Osteoblast (primary cell): ENCODE measurements around the gene RCHY1. TPM values are rescaled to one million over a fixed set of nuclear protein-coding genes. Genes with fewer than 3 reads are reported as not detected.

Experiments
- DNase-seq: peaks from one replicate; pipeline ENCODE4 v3.0.0; 2011; ENCODE audit warnings: low spot score, mixed read lengths; ENCODE audit not compliant: insufficient read length; ENCODE audit errors: missing footprints
- H2AFZ ChIP-seq: 2 replicates; pipeline ENCODE4 v1.6.0; 2011; ENCODE audit warnings: mild to moderate bottlenecking, low read length
- H3K27ac ChIP-seq: 2 replicates; pipeline ENCODE4 v1.5.1; 2011; ENCODE audit warnings: mild to moderate bottlenecking, low read depth, low read length, moderate library complexity
- H3K27me3 ChIP-seq: 2 replicates; pipeline ENCODE4 v1.6.0; 2012; ENCODE audit warnings: mild to moderate bottlenecking, control low read depth, inconsistent platforms, low read length, moderate library complexity; ENCODE audit not compliant: insufficient read depth
- H3K36me3 ChIP-seq: 2 replicates; pipeline ENCODE4 v1.5.1; 2011; ENCODE audit warnings: mild to moderate bottlenecking, low read length, control low read depth, moderate library complexity; ENCODE audit not compliant: insufficient read depth
- H3K4me1 ChIP-seq: 2 replicates; pipeline ENCODE4 v1.5.1; 2011; ENCODE audit warnings: mild to moderate bottlenecking, low read length, control low read depth, moderate library complexity; ENCODE audit not compliant: insufficient read depth
- H3K4me2 ChIP-seq: 2 replicates; pipeline ENCODE4 v1.6.0; 2011; ENCODE audit warnings: mild to moderate bottlenecking, low read length; ENCODE audit not compliant: insufficient read depth
- H3K4me3 ChIP-seq: fragments of 200-600 bp; sonication (generic); 3 replicates; pipeline ENCODE4 v1.5.1; 2012; ENCODE audit warnings: mild to moderate bottlenecking, low read length, inconsistent platforms; ENCODE audit not compliant: insufficient read depth
- H3K79me2 ChIP-seq: 2 replicates; pipeline ENCODE4 v1.6.0; 2012; ENCODE audit warnings: mild to moderate bottlenecking, low read length, control low read depth, inconsistent platforms; ENCODE audit not compliant: insufficient read depth
- H3K9me3 ChIP-seq: 2 replicates; pipeline ENCODE4 v1.5.1; 2011; ENCODE audit warnings: low read depth, low read length, control low read depth
- H4K20me1 ChIP-seq: 2 replicates; pipeline ENCODE4 v1.6.0; 2012; ENCODE audit warnings: mild to moderate bottlenecking, low read length, control low read depth; ENCODE audit not compliant: insufficient read depth
- CTCF ChIP-seq: IDR thresholded peaks from 2 replicates; pipeline ENCODE4 v1.5.1; 2011; ENCODE audit warnings: mild to moderate bottlenecking, low read depth, low read length, moderate library complexity; ENCODE audit errors: extremely low read depth
- total RNA-seq: library from RNA; depleted of rRNA; stranded (reverse); fragments of >200 nt; gene quantifications from 2 replicates; pipeline ENCODE4 v1.2.3, GENCODE V29; 2012

The RCHY1 gene
- total RNA-seq, 1 donor = 27.9 TPM

GRCh38 chr4:75457365-75457764 is 56.8 kb downstream of the RCHY1 start:
- H3K4me1 ChIP-seq = no peaks in the 10 kb centered on the region
- H3K9me3 ChIP-seq = no peaks in the 10 kb centered on the region
- no peak for DNase-seq
- H3K27me3 ChIP-seq = no peaks in the 10 kb centered on the region
- no peaks in the 10 kb centered on the region for H3K79me2 ChIP-seq
- H3K4me2 ChIP-seq = no peak overlapping the region
- no peak overlapping the region for H3K4me3 ChIP-seq
- no peaks in the 10 kb centered on the region for H4K20me1 ChIP-seq
- TF ChIP-seq CTCF = no peak
- no peak overlapping the region for H3K27ac ChIP-seq
- H2AFZ ChIP-seq = no peak overlapping the region
- no peaks in the 10 kb centered on the region for H3K36me3 ChIP-seq

- no peak overlapping the region for H3K27ac ChIP-seq
- TF ChIP-seq CTCF = no peak
- no peaks in the 10 kb centered on the region for H3K27me3 ChIP-seq
- no peaks in the 10 kb centered on the region for H3K4me1 ChIP-seq
- no peaks in the 10 kb centered on the region for H3K36me3 ChIP-seq
- H3K4me3 ChIP-seq = no peak overlapping the region
- H3K4me2 ChIP-seq = no peak overlapping the region
- DNase-seq = no peak
- H4K20me1 ChIP-seq = no peaks in the 10 kb centered on the region
- H3K9me3 ChIP-seq = no peaks in the 10 kb centered on the region
- H2AFZ ChIP-seq = no peak overlapping the region
- no peaks in the 10 kb centered on the region for H3K79me2 ChIP-seq
Measured at GRCh38 chr4:75434105-75434504, 80.1 kb downstream of the RCHY1 start.

- Histone ChIP-seq H3K79me2 (no peaks in the 10 kb centered on the region), H3K4me1 (no peaks in the 10 kb centered on the region), H2AFZ (no peak overlapping the region), H3K4me2 (no peak overlapping the region), H3K27ac (no peak overlapping the region), H3K9me3 (no peaks in the 10 kb centered on the region), H3K4me3 (no peak overlapping the region), H3K36me3 (no peaks in the 10 kb centered on the region), H4K20me1 (no peaks in the 10 kb centered on the region), H3K27me3 (no peaks in the 10 kb centered on the region)
- DNase-seq = no peak
- peak; percentile 50 for TF ChIP-seq CTCF
Measured at GRCh38 chr4:75432683-75433082, 81.5 kb downstream of the RCHY1 start.

DNA sequence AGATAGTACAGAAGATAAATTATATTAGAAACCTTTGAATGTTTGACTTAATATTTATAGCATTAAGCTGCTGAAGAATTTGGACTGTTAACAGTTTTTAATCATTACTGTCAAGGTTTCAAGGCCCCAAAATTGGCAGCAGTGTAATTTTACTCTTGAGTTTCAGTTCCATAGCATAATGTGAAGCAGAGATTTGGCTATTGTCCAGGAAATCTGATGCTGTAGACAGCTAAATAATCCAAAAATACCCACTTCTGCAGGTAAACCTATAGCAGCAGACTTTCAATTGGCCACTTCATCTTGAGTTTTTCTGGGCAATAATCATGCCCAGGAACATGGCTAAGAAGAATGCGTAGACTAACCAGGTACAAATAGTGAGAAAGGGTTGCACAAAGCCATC is 85.0 kb downstream of the RCHY1 start:
- Histone ChIP-seq H3K4me1 (no peaks in the 10 kb centered on the region), H3K36me3 (no peaks in the 10 kb centered on the region), H4K20me1 (no peaks in the 10 kb centered on the region), H2AFZ (no peak overlapping the region), H3K79me2 (no peaks in the 10 kb centered on the region), H3K27me3 (no peaks in the 10 kb centered on the region), H3K27ac (no peak overlapping the region), H3K4me3 (no peak overlapping the region), H3K4me2 (no peak overlapping the region), H3K9me3 (no peaks in the 10 kb centered on the region)
- DNase-seq = no peak
- TF ChIP-seq CTCF = no peak

Other genes starting within 250 kb of the RCHY1 start
- 17.0 and 20.9 TPM in 2 replicates for gene THAP6, start 70 bp upstream of the RCHY1 start, total RNA-seq
- not detected in 2 replicates for gene ODAPH, start 41.7 kb upstream of the RCHY1 start, total RNA-seq
- 0.72 and 0.88 TPM in 2 replicates for gene CDKL2, start 116.1 kb upstream of the RCHY1 start, total RNA-seq
- gene G3BP2, start 159.0 kb upstream of the RCHY1 start, total RNA-seq = 159 and 171 TPM in 2 replicates
- gene USO1, start 210.2 kb upstream of the RCHY1 start, total RNA-seq = 120 and 122 TPM in 2 replicates